Right renal pelvis (tissue), 4 donors: ENCODE measurements around the gene ZBTB12. TPM values are rescaled to one million over a fixed set of nuclear protein-coding genes. Genes with fewer than 3 reads are reported as not detected.
"Not testable (repeated sequence)": the region's sequence is repeated elsewhere in the genome, so short reads cannot be mapped to it uniquely, and the experiment has no call there.

ENCODE experiments used
- DNase-seq, 4 donors: peaks; one replicate each; pipeline ENCODE4 v3.0.0-alpha.2; 2013; ENCODE audit warnings: low read depth in 4 of 4, low spot score in 3 of 4, missing footprints in 1 of 4
- polyA plus RNA-seq, 4 donors: library from polyadenylated mRNA; unstranded; fragments of 120-200 nt; gene quantifications; one replicate each; pipeline ENCODE4 v1.2.1, GENCODE V29; 2013; ENCODE audit not compliant: insufficient read length in 4 of 4

The ZBTB12 gene
- polyA plus RNA-seq, 4 donors = 21.6 to 27.7 (median 23.0) TPM

GRCh38 chr6:31858707-31859106, 43.2 kb downstream of the ZBTB12 start:
- DNase-seq = no peak

GRCh38 chr6:31857774-31858173, 44.1 kb downstream of the ZBTB12 start:
- not testable (repeated sequence) for DNase-seq

GRCh38 chr6:31851980-31852718, 49.7 kb downstream of the ZBTB12 start:
- DNase-seq = not testable (repeated sequence)

GRCh38 chr6:31851485-31851832, 50.4 kb downstream of the ZBTB12 start:
- no peak for DNase-seq

GRCh38 chr6:31850765-31851484, 51.0 kb downstream of the ZBTB12 start:
- no peak for DNase-seq

Other genes starting within 250 kb of the ZBTB12 start
- gene BAG6, start 249.4 kb downstream of the ZBTB12 start, polyA plus RNA-seq = 100 to 1,000 TPM; 236 to 267 (median 247) TPM
- gene APOM, start 246.2 kb downstream of the ZBTB12 start, polyA plus RNA-seq = 100 to 1,000 TPM in 3 of 4 donors, 10 to 100 TPM in 1; 91.2 to 139 (median 117) TPM
- gene C6orf47, start 241.3 kb downstream of the ZBTB12 start, polyA plus RNA-seq = 10 to 100 TPM; 20.0 to 22.5 (median 20.7) TPM
- 10 to 100 TPM; 25.6 to 28.8 (median 26.0) TPM for gene GPANK1, start 237.1 kb downstream of the ZBTB12 start, polyA plus RNA-seq
- 100 to 1,000 TPM; 237 to 255 (median 246) TPM for gene CSNK2B, start 236.0 kb downstream of the ZBTB12 start, polyA plus RNA-seq
- gene LY6G5B, start 232.1 kb downstream of the ZBTB12 start, polyA plus RNA-seq = 10 to 100 TPM; 14.0 to 21.3 (median 15.2) TPM
- gene LY6G5C, start 221.0 kb downstream of the ZBTB12 start, polyA plus RNA-seq = 1 to 10 TPM; 2.4 to 3.3 (median 2.7) TPM
- 10 to 100 TPM; 52.5 to 62.6 (median 52.9) TPM for gene ABHD16A, start 198.8 kb downstream of the ZBTB12 start, polyA plus RNA-seq
- 1 to 10 TPM in 1 of 4 donors, under 1 TPM in 3; 0.33 to 1.0 (median 0.80) TPM for gene LY6G6F, start 195.2 kb downstream of the ZBTB12 start, polyA plus RNA-seq
- gene LY6G6D, start 186.7 kb downstream of the ZBTB12 start, polyA plus RNA-seq = under 1 TPM in 1 of 4 donors, not detected in 3; 0.82 TPM
- under 1 TPM in 3 of 4 donors, not detected in 1; 0.28 to 0.43 (median 0.40) TPM for gene LY6G6C, start 180.3 kb downstream of the ZBTB12 start, polyA plus RNA-seq
- gene MPIG6B, start 178.7 kb downstream of the ZBTB12 start, polyA plus RNA-seq = 1 to 10 TPM in 3 of 4 donors, under 1 TPM in 1; 0.96 to 3.8 (median 1.2) TPM
- 100 to 1,000 TPM; 148 to 230 (median 168) TPM for gene DDAH2, start 172.8 kb downstream of the ZBTB12 start, polyA plus RNA-seq
- 100 to 1,000 TPM; 290 to 327 (median 297) TPM for gene CLIC1, start 165.6 kb downstream of the ZBTB12 start, polyA plus RNA-seq
- gene MSH5, start 162.1 kb downstream of the ZBTB12 start, polyA plus RNA-seq = 10 to 100 TPM; 18.3 to 25.7 (median 20.5) TPM
- 1 to 10 TPM; 2.7 to 9.2 (median 5.6) TPM for gene SAPCD1, start 139.4 kb downstream of the ZBTB12 start, polyA plus RNA-seq
- gene VWA7, start 124.8 kb downstream of the ZBTB12 start, polyA plus RNA-seq = 10 to 100 TPM in 1 of 4 donors, 1 to 10 TPM in 3; 7.1 to 10.4 (median 8.7) TPM
- 10 to 100 TPM; 56.8 to 59.8 (median 59.0) TPM for gene VARS1, start 106.3 kb downstream of the ZBTB12 start, polyA plus RNA-seq
- gene LSM2, start 95.1 kb downstream of the ZBTB12 start, polyA plus RNA-seq = 10 to 100 TPM; 82.9 to 92.5 (median 84.0) TPM
- 1 to 10 TPM; 3.8 to 4.8 (median 4.0) TPM for gene HSPA1L, start 86.8 kb downstream of the ZBTB12 start, polyA plus RNA-seq
- gene HSPA1A, start 86.5 kb downstream of the ZBTB12 start, polyA plus RNA-seq = 100 to 1,000 TPM in 2 of 4 donors, 10 to 100 TPM in 2; 93.4 to 143 (median 105) TPM
- 100 to 1,000 TPM; 106 to 189 (median 147) TPM for gene HSPA1B, start 74.3 kb downstream of the ZBTB12 start, polyA plus RNA-seq
- 10 to 100 TPM; 76.5 to 91.2 (median 76.6) TPM for gene NEU1, start 39.3 kb downstream of the ZBTB12 start, polyA plus RNA-seq
- gene SLC44A4, start 23.1 kb downstream of the ZBTB12 start, polyA plus RNA-seq = 10 to 100 TPM; 44.2 to 55.2 (median 44.7) TPM
- gene EHMT2, start 4.4 kb downstream of the ZBTB12 start, polyA plus RNA-seq = 10 to 100 TPM; 71.6 to 88.6 (median 77.8) TPM
- gene C2, start 25.6 kb upstream of the ZBTB12 start, polyA plus RNA-seq = 1 to 10 TPM; 3.6 to 5.6 (median 4.3) TPM
- gene CFB, start 44.0 kb upstream of the ZBTB12 start, polyA plus RNA-seq = 10 to 100 TPM in 1 of 4 donors, 1 to 10 TPM in 3; 5.0 to 20.8 (median 6.1) TPM
- gene NELFE, start 56.9 kb upstream of the ZBTB12 start, polyA plus RNA-seq = 100 to 1,000 TPM in 1 of 4 donors, 10 to 100 TPM in 3; 88.2 to 102 (median 92.2) TPM
- 10 to 100 TPM; 41.1 to 51.1 (median 44.7) TPM for gene SKIC2, start 57.1 kb upstream of the ZBTB12 start, polyA plus RNA-seq
- 10 to 100 TPM; 28.9 to 30.7 (median 29.5) TPM for gene DXO, start 70.1 kb upstream of the ZBTB12 start, polyA plus RNA-seq
- gene C4A, start 80.0 kb upstream of the ZBTB12 start, polyA plus RNA-seq = 10 to 100 TPM; 11.1 to 23.7 (median 14.7) TPM
- 10 to 100 TPM; 13.1 to 21.4 (median 17.3) TPM for gene C4B, start 112.7 kb upstream of the ZBTB12 start, polyA plus RNA-seq
- gene CYP21A2, start 136.3 kb upstream of the ZBTB12 start, polyA plus RNA-seq = 1 to 10 TPM in 1 of 4 donors, under 1 TPM in 3; 0.27 to 1.2 (median 0.95) TPM
- 10 to 100 TPM in 1 of 4 donors, 1 to 10 TPM in 3; 3.2 to 11.2 (median 5.0) TPM for gene TNXB, start 207.3 kb upstream of the ZBTB12 start, polyA plus RNA-seq
- 100 to 1,000 TPM in 3 of 4 donors, 10 to 100 TPM in 1; 98.3 to 104 (median 101) TPM for gene ATF6B, start 226.2 kb upstream of the ZBTB12 start, polyA plus RNA-seq
- 1 to 10 TPM; 6.4 to 7.9 (median 7.4) TPM for gene FKBPL, start 228.2 kb upstream of the ZBTB12 start, polyA plus RNA-seq
- gene PRRT1, start 249.9 kb upstream of the ZBTB12 start, polyA plus RNA-seq = 1 to 10 TPM; 2.6 to 4.0 (median 3.2) TPM